ENCODE data around the gene FAM240A.

The FAM240A gene

DNA sequence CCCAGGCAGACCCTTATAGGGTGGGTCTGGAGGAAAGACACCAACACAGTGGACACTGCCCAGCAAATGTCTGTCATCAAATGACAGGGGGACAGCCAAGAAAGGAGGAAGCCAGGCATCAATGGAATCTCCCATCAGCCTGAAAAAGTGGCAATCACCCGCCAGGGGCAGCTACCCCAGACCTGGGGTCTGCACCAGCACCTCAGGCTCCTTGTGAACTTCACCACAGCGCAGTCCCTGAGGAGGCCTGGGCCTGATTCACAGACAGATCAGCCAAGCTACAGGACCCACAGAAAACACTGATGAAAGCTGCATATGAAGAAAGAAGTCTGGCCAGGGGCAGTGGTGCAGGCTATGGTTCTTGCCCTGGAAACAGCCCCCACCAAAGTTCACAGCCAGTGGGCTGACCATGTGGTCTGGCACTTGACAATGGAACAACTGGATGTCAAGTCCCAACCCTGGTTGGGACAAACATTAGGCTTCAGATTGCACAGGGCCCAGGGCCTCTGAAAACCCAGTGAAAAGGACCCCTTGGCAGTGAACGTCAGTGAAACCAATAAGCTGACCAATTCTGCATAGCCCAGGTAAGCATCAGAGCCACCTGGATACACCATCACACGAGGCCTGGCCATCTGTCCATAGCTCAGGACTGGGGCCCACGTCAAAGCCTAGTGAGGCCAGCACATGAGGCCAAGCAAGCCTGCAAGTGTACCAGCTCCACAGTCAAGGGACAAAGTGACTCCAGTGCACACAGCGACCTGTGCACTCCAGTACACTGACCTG is 52.1 kb downstream of the FAM240A start:
- DNase-seq, result no peak

DNA sequence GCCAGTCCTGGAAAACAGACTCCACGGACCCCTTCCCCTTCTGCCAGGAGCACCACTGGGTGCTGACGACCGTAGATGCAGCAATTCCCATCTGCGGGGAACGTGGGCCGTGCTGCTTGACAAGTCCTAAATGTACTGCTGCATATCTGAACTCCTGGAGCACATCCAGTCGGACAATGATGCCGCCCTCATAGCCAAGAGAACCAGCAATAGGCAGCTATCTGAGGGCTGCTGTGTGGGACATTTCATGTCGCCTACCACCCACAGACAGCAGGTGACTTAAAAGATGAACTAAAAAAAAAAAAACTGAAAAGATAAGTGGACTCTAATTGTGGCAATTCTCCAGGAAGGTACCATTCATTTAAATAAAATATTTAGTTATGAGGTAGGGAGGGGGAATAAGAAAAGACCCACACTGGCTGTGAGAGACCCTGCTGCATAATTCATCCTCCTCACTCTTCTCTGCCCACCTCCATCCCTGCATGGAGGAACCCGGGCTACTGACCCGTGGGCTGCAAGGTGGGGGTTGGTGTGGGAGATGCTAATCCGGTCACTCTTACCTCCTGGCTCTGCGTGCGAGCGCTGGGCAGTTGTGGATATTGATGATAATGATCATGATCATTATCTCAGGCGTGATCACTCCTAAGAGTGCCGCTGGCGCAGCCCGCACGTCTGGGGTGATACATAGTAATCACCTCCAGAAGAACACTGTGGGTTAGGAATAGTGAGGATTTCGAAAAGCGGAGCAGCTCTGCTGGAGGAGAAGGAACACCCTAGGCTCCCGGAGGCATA is 52.8 kb downstream of the FAM240A start:
- no peak for DNase-seq

GRCh38 chr3:46665763-46666452 is 53.6 kb downstream of the FAM240A start:
- no peak for DNase-seq

DNA sequence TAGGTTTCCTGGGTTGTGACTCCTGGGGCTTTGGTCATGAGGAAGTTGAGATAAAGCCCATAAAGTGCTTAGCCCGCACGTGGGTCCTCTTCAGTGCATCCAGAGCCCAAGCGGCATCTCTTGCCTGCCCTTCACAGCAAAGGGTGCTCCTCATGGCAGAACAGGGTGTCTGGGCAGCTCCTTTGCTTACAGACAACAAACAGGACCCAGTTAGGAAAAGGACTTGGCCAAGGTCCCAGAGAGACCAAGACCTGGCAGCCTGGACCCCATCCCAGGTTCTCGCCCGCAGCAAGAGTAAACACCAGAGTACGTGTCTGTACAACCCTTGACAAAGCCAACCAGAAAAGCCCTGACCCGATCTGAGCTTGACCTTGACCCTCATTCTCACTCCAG is 54.1 kb downstream of the FAM240A start:
- no peak for DNase-seq

DNA sequence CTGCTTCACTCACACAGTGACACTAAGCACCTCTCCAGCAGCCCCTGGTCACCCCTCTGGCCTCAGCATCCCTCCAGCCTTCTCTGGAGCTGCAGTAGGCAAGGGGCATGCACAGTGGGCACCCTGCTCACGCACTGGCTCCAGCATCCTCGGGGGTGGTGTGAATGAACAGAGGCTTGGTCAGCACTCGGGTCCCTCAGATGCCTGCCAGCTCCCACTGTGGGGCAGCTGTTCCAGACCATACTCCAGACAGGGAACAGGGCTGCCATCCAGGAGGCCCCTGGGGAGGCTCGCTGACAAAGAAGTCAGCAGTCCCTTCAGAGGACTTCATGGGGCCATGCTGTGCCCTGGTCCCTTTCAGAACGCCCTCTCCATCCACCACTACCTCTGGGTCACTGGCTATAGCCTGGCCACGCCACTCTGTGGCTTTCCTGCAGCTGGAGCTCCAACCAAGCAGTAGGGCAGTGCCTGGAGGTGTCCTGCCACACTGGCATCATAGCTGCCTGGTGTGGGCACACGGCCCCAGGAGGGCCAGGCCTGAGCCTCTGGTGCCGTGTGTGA is 54.8 kb downstream of the FAM240A start:
- no peak for DNase-seq

GRCh38 chr3:46667657-46668056 is 55.3 kb downstream of the FAM240A start:
- no peak for DNase-seq

- no peak for DNase-seq
Measured at GRCh38 chr3:46668116-46668515, 55.8 kb downstream of the FAM240A start.

DNA sequence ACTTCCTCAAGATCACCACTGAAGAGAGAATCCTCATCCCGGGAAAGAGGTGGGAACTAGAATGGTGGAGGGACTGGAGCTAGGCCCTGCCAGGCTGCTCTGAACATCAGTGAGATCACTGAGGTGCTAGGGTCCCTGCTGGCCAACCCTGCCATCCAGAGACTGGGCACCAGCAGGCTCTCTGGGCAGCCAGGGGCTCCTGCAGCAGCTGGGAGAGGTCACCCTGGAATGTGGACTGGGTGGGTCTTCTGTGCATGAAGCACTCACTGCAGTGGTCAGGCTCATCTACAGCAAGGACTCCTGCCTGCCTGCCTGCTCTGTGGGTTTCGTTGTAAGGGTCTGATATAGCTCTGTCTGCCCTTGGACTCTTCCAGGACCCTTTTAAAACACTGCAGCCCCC is 56.3 kb downstream of the FAM240A start:
- no peak for DNase-seq

DNA sequence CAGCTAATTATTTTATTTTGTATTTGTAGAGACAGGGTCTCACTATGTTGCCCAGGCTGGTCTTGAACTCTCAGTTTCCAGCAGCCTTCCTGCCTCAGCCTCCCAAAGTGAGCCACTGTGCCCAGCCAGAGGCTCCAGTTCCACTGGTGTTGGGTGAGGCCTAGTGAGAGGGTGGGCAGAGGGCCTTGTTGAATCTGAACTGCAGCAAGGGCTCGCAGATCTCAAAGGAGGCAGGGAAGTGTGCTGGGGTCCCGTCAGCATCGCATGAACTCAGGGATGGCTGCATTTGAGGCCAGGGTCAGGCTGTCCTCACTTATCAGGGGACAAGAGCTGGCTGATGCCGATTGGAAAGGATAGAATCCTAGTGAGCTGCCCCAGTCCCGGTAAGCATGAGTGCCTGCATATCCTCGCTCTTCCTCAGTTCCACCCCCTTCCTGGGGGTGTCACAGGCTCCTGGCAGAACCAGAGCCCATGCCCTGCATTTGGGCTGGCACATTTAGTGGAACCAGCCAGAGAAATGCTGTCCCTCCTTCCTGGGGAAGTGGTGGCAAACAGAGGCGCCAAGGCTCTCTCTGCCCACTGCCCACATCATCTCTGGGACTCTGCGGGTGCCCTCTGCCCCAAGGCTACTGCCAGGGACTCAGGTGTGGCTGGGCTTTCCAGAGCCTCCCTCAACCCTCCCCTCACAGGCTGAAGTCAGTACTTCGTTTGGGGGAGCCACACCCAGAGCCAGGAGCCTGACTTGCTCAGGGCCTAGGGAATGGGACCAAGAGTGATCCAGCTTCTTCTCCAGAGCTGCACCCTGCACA is 57.1 kb downstream of the FAM240A start:
- no peak for DNase-seq

DNA sequence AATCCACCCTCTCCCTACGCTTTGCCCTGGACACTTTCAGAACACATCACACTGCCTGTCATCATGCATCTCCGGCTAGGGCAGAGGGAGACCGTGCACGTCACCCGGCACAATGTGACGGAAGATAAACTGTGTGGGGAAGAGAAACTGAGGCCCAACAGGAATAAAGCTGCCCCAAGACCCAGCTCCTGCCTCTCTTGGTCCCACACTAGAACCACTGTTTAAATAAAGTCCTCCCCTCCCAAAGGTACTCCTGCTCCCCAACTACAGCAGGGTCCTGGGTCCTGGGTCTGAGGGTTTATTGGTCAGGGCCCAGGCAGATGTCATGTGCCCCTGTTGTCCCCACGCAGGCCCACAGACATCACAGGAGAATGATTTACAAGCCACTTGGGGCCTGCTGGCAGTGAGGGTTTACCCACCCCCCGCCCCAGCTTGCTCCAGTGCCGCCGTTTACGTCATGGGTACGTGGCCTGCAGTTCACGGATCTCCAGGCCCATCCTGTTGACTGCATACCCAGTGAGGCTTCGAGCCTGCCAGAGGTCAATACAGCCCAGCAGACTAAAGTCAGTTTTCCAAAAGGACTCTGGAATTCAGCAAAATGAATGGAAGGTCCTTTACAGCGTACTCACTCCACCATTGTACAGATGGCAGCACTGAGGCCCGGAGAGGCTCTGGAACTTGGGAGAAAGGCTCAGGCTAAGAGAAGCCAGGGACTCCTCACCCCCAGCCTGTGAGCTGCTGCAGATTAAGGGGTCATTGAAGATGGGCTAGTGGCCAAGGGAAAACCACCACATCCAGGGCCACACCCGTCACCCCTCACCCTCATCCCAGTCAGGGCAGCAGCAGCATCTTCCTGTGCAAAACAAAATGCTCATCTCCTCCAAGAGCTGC is 57.9 kb downstream of the FAM240A start:
- DNase-seq, result no peak

DNA sequence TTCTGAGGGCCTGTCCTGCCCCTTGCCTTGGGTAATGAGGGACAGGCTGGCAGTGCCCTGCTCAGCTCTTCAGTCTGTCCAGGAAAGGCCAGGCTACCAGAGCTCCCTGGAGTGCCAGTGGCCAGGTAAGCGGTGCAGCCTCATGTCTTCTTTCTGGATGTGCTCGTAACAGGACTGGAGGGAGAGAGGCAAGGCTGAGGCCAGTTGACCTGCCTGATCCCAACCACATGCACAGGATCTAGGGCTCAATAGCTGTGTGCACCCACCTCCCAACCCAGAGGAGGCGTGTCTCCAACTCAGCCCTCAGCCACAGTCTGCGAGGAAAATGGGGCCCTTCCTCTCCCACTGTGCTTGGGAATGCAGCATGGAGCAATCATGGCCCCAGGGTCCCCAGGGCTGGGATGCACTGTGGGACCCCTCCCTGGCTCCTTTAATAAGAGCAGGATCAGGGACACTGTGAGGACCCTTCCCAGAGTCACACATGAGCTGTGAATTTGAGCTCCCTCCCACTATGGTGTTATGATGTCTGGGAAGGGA is 58.6 kb downstream of the FAM240A start:
- no peak for DNase-seq

- no peak for DNase-seq
Measured at GRCh38 chr3:46671541-46672348, 59.4 kb downstream of the FAM240A start.

- DNase-seq, result no peak
Measured at GRCh38 chr3:46672349-46672695, 60.0 kb downstream of the FAM240A start.

DNA sequence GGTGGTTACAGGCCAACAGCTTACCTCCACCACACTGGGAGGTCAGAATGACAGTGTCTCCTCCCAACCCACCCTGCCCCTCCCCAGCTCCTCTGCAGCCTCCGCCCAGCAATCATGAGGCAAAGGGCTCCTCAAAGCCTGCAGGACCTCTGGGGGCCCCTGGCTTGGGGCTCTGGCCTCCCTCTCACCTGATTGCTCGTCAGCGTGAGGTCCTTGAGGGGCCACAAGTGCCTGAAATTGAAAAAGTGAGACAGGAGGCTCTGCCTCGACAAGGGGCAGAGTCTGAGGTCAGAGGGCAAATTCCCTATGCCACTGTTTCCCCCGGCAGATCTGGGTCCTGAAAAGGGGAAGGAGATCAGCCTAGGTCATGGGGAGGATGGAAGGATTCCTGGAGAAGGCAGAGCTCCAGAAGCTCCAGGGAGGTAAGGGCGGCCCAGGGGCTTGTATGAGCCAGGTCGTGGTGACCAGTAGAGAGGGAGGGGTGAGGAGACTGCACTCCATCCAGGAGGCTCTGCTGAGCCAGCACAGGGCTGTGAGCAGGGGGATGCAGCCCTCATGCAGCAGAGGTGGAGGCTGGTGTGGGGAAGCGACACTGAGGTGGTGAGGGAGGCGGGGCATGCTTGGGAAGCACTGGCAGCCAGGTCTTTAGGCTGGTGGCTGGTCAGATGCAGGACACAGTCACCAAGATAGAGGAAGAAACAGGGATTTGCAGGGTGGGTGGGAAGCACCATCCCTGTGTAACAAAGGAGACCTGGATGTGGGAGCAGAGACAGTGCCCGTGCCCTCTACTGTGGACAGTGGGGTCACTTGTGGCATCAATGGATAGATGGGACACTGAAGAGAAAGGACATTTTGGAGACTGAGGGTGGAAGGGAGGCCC is 61.1 kb downstream of the FAM240A start:
- DNase-seq, result no peak

GRCh38 chr3:46674031-46674845 is 61.9 kb downstream of the FAM240A start:
- DNase-seq, result no peak

DNA sequence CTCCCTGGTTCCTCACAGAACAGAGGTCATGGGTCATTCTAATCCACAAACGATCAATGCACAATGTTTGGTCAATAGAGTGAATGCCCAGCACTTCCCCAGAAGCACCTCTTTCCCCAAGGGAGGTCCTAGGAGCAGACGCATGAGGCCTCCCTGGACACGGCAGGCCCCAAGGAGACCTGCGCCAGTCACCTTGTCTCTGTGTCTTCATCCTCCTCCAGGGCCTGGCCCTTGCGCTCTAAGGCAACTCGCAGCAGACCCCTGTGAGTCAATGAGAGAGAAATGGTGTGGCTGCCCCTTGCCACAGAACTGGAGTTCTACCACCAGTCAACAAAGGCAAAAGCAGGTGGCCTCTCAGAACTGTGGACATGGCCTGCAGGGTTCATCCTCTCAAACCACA is 63.1 kb downstream of the FAM240A start:
- DNase-seq, result no peak

All from inflammatory macrophage treated with lipopolysaccharide for 4 hours (primary cell).